ENCODE results near the gene HGF. TPM values are rescaled to one million over a fixed set of nuclear protein-coding genes. Genes with fewer than 3 reads are reported as not detected.

HGF gene
- total RNA-seq, 4 donors from 2014 or later, result 2.6 to 29.4 (median 10.1) TPM

DNA sequence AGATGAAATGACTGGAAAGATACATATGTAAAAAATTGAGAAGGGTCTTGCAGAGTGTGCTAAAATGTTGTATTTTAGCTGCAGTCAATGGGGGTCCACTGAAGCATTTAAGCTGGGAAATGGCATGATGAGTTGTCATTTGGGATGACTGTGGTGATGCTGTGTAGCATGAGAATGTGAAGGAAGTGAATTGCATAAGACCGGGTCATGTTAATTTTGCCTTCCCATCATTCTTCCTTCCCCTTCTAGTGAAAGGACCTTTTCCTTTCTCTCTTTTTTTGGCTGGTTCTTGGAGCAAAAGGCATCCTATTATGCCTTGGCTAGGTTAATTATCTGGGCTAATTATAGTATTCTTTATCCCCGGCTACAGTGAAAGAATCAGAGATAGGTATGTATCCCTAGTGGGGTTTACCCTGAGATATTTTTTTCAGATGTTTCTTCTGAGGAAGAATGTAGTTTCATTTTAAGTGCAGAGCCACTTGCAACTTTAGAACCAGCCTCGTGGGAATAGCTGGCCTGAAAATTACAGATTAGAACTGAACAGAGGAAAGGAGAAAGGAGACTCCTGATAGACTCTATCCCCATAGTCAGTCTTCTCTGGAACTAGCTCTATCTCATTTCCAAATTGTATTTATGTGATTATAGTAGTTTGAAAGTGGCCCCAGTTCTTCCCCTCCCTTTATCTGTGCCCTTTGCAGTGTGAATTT, 93.6 kb downstream of the HGF start:
- DNase-seq, result no peak
- intact Hi-C loops (cut with DNase I; ENCODE audit: low total_unique reads), result no loop called here
- Histone ChIP-seq H3K9me3 (no peaks in the 10 kb centered on the region), H3K36me3 (no peaks in the 10 kb centered on the region), H3K4me1 (peaks cover 0 to 4% of the 10 kb centered on the region in 2 donors), H3K27ac (no peak overlapping the region), H3K4me3 (no peak overlapping the region), H3K27me3 (no peaks in the 10 kb centered on the region)
- TF ChIP-seq CTCF (IDR thresholded peaks at IDR 0.05) (no peak), POLR2A (IDR thresholded peaks at IDR 0.05) (no peak)

GRCh38 chr7:81674431-81674830, 95.4 kb downstream of the HGF start:
- intact Hi-C loops (cut with DNase I; ENCODE audit: low total_unique reads), result no loop called here

DNA sequence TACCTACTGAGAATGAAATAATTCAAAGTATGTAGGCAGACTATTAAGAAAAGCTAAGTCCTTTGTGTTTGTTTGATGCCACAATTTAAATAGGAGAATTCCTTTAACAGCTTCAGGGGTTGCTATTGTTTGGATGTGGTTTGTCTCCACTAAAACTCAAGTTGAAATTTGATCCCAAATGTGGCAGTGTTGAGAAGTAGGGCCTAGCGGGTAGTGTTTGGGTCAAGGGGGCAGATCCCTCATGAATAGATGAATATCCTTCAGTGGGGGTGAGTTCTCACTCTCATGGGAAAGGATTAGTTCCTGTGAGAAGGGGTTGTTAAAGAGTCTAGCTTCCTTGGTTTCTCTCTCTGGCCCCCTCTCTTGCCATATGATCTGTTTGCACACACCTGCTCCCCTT, 97.0 kb downstream of the HGF start:
- TF ChIP-seq POLR2A (IDR thresholded peaks at IDR 0.05) (no peak), CTCF (IDR thresholded peaks at IDR 0.05) (no peak)
- Histone ChIP-seq H3K27me3 (no peaks in the 10 kb centered on the region), H3K36me3 (no peaks in the 10 kb centered on the region), H3K4me3 (no peak overlapping the region), H3K4me1 (peaks cover 0 to 4% of the 10 kb centered on the region in 2 donors), H3K27ac (no peak overlapping the region), H3K9me3 (no peaks in the 10 kb centered on the region)
- intact Hi-C loops (cut with DNase I; ENCODE audit: low total_unique reads), result no loop called here
- DNase-seq, result no peak

More at GRCh38 chr7:81674431-81674830, 95.4 kb downstream of the HGF start:
- TF ChIP-seq CTCF (IDR thresholded peaks at IDR 0.05), result no peak
- TF ChIP-seq POLR2A (IDR thresholded peaks at IDR 0.05), result no peak
- Histone ChIP-seq H3K4me3 (no peak overlapping the region), H3K36me3 (no peaks in the 10 kb centered on the region), H3K4me1 (peaks cover 0 to 4% of the 10 kb centered on the region in 2 donors), H3K27me3 (no peaks in the 10 kb centered on the region), H3K27ac (no peak overlapping the region), H3K9me3 (no peaks in the 10 kb centered on the region)
- no peak for DNase-seq

DNA sequence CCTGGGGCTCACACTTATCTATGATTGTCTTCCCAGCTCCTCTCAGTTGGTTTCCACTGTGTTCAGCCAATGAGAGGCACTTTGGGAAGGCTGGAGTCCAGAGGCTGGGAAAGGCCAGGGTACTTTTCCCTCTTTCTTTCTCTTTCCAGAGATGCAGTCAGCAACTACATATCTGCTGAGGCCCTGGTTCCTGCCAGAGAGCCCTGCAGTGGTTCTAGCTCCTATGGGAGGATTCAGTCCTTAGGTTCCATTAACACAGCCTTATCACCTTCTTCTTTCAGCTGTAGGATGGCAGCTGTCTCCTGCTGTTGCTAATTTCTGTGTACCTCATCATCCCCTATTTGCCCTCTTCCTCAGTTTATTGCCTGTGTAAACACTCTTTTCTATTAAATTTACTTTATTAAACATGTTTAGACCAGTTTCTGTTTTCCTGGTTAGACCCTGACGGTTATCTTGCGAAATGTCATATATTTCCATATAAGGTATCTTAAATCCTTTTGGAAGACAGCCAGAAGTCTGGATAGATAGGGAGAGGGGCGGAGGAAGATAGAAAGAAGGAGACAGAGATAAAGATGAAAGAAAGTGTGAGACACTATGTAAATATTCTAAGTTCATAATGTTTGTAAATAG, 100.3 kb downstream of the HGF start:
- TF ChIP-seq POLR2A (IDR thresholded peaks at IDR 0.05), result no peak
- Histone ChIP-seq H3K27ac (no peak overlapping the region), H3K27me3 (no peaks in the 10 kb centered on the region), H3K4me3 (no peak overlapping the region), H3K9me3 (no peaks in the 10 kb centered on the region), H3K36me3 (no peaks in the 10 kb centered on the region), H3K4me1 (no peaks in the 10 kb centered on the region)
- intact Hi-C loops (cut with DNase I; ENCODE audit: low total_unique reads), result no loop called here
- DNase-seq, result no peak

GRCh38 chr7:81666209-81666608, 103.6 kb downstream of the HGF start:
- Histone ChIP-seq H3K4me1 (no peaks in the 10 kb centered on the region), H3K27me3 (no peaks in the 10 kb centered on the region), H3K4me3 (no peak overlapping the region), H3K9me3 (no peaks in the 10 kb centered on the region), H3K27ac (no peak overlapping the region), H3K36me3 (no peaks in the 10 kb centered on the region)
- TF ChIP-seq CTCF (IDR thresholded peaks at IDR 0.05) (no peak), POLR2A (IDR thresholded peaks at IDR 0.05) (no peak)
- intact Hi-C loops (cut with DNase I; ENCODE audit: low total_unique reads), result no loop called here
- no peak for DNase-seq

Measured in uterus (tissue), 4 donors.